ENCODE measurements around the gene SRGAP2C.
A peak's percentile ranks its signal among the peaks of the same experiment; 100 is the strongest.
"Not testable (repeated sequence)": the region's sequence is repeated elsewhere in the genome, so short reads cannot be mapped to it uniquely, and the experiment has no call there.

SRGAP2C gene

GRCh38 chr1:121344355-121344754, 159.6 kb downstream of the SRGAP2C start:
- not testable (repeated sequence) for DNase-seq

GRCh38 chr1:121346654-121347053, 161.9 kb downstream of the SRGAP2C start:
- DNase-seq = not testable (repeated sequence)

DNA sequence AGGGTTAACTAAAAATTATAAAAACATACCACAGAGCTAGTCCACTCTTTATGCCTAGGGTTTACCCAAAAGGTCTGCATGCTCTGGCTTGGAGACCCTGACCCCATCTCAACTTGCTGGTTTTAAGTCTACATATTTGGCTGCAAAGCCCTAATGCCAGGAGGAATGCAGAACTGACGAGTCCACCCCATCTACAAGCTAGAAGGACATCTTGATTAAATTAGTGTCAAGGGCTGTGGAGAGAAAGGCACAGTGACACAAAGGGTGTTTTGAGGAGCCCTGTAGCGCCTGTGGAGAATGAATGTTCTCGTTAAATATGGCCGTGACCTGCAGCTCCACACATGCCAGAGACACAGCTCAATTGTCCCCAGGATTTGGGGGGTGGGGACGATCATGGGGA, 162.7 kb downstream of the SRGAP2C start:
- not testable (repeated sequence) for DNase-seq

- not testable (repeated sequence) for DNase-seq
Observed at GRCh38 chr1:121348115-121348514, 163.3 kb downstream of the SRGAP2C start.

GRCh38 chr1:121349332-121349967, 164.7 kb downstream of the SRGAP2C start:
- DNase-seq = not testable (repeated sequence)

- DNase-seq = not testable (repeated sequence)
Observed at GRCh38 chr1:121355711-121356420, 171.1 kb downstream of the SRGAP2C start.

DNA sequence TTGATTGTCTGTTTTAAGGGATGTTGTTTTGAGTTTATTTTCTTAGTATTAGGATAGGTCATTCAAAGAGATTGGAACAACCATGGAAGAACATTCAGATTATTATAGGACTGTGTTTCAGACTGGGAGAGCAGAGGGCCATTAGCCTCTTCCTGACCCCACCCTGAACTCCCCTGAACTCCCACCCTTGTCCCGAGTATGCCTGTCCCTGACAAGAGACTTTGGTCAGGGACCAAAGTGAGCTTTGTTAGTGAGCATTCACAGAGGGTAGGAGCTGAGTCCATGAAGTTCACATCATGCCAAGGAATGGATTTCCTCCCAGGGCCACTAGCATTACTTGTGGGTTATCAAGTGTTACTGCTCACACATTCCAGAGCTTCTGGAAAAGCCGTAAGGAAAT, 172.0 kb downstream of the SRGAP2C start:
- not testable (repeated sequence) for DNase-seq

DNA sequence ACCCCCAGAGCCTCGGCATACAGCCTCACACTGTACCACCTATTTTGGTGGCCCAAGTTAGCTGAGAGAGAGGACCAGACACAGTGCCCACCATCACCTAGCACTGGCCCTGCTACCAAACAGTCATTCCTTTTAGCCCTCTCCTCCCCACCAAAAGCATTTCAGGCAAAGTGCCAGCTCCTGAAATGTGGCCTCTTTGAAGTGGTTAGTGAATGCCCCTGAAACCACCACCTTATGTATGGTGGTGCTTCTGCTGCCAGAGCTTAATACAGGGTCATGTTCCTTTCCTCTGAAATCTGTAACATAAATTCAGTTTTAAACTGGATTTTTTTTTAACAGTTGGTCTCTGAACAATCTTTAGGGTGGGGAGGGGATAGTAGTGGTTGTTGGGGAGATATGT, 175.8 kb downstream of the SRGAP2C start:
- DNase-seq = not testable (repeated sequence)

DNA sequence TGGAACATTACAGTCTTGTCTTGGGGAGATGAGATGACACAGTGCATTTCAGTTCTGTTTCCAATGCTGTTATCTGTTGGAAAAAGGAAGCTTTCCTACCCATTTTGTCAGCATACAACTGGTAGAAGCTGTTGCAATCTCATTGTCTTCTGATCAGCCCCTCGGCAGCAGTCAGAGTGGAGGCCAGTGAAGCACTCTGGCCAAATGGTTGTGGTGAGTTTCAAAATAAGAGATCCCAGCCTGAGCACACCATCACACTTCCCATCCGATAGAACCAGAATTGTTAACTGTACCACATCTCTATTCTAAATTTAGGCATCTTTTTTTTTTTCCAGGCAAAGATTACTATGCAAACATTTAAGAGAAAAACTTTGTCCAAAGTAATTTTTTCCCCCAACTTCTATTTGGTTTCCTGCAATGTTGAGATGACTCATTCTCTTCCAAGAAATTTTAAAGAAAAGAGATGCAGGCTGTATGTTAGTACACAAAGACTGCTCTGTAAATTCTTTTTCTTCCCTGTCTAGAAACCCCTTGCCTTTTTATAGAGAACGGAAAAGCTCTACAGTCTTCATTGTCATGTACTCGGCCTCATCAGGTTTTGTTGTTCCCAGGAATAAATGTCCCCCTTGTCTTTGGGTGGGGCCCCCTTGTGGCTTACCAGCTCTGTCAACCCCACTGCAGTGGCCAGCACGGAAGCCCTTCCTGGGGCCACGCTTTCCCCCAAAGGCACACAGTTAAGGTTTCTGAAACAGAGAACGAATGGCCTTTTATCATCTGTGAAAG, 176.9 kb downstream of the SRGAP2C start:
- DNase-seq = not testable (repeated sequence)

- DNase-seq = peak; percentile 25
Observed at GRCh38 chr1:121362234-121362883, 177.6 kb downstream of the SRGAP2C start.

- not testable (repeated sequence) for DNase-seq
Observed at GRCh38 chr1:121365316-121365715, 180.5 kb downstream of the SRGAP2C start.

GRCh38 chr1:121365723-121366122, 180.9 kb downstream of the SRGAP2C start:
- DNase-seq = peak; percentile 47

DNA sequence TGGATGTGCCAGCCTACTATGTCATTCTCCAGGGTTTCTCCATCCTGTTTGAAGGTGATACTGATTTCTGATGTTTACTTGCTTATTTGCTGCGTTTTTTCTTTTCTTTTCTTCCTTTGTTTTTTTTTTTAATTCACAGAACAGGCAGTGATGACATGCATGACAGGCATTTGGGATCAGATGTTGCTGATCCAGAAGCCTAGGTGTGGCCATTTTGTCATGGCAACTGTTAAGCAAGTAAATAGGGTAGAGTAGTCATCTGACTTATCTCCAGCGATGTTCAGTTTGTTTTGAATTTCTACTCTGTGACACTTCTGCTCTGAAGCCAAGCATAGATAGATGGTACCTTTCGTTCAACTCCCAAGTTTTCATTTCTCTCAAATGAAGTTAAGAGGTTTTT, 181.4 kb downstream of the SRGAP2C start:
- not testable (repeated sequence) for DNase-seq

DNA sequence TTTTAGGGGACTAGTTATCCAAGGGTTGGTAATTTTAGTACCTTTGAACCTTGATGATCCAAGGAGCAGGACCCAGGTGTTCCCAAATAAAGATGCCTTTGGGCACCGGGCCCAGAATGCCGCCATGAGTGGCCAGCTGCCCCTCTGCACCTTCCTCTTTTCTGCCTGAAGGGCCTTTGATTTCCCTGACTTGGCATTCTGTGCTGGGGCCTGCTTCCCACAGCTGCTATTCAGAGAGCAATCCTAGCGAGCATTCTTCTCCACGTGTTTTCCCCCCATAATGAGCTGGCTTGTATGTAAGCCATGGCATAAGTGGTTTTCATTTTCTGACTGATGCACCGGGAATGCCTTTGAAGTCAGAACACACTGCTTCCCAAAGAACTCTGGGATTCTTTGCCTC, 184.1 kb downstream of the SRGAP2C start:
- DNase-seq = not testable (repeated sequence)

GRCh38 chr1:121369959-121370358, 185.2 kb downstream of the SRGAP2C start:
- not testable (repeated sequence) for DNase-seq

GRCh38 chr1:121374851-121375367, 190.1 kb downstream of the SRGAP2C start:
- DNase-seq = not testable (repeated sequence)

- not testable (repeated sequence) for DNase-seq
Observed at GRCh38 chr1:121376986-121377385, 192.2 kb downstream of the SRGAP2C start.

- not testable (repeated sequence) for DNase-seq
Observed at GRCh38 chr1:121378757-121379156, 194.0 kb downstream of the SRGAP2C start.

DNA sequence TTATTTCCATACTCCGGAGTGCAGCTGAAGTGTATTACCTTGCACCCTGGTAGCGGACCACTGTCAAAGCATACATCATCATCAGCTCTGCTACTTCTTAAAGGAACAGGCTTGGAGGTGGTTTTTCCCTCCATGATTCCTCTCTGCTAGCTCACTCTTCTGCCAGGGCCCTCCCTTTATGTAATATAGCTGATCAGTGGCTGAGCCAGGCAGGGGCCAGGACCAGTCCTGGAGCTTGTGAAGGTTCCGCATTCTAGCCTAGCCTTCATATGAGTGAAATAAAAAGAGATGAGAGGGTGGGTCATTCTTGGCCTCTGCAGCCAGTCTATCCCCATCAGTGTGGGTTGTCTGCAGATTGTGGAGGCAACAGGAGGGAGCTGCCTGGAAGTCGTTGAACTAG, 200.0 kb downstream of the SRGAP2C start:
- not testable (repeated sequence) for DNase-seq

- not testable (repeated sequence) for DNase-seq
Observed at GRCh38 chr1:121385162-121385561, 200.4 kb downstream of the SRGAP2C start.

DNA sequence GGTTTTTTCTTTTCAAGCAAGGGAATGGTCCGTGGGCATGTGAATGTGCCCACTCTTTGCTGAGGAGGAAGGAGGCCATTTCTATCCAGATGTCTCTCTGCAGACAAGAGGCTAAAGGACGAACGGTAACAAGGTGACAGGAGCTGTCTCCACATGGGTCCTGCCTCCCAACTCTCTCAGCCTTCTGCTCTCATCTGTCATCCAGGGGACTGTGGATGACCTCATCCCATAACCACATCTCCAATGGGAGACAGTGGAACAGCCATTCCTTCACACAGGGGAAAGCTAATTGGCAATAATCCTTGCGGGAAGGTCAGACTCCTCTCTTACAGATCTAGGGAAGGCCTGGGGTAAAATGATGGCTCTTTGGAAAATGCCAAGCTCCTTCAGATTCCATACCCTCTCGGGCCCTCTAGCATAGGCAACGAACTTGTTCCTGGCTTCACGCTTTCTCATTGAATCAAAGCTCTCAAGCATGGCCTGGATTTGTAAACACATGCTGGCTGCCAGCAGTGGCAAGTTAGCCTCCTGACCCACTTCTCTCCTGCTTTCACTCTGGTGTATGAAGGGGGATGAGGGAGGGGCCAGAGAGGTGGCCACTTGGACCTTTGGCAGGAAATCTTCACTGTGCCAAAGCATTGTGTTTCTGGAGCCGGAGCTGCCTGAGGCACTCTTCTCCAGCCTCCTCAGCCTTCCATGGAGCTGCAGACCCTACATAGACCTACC, 201.0 kb downstream of the SRGAP2C start:
- DNase-seq = not testable (repeated sequence)
